ENCODE data around the gene CFAP221. TPM values are rescaled to one million over a fixed set of nuclear protein-coding genes. Genes with fewer than 3 reads are reported as not detected.

Gene CFAP221
- total RNA-seq, 1 donor from 2014 or later = 26.3 TPM

GRCh38 chr2:119684518-119684917 lies 140.3 kb downstream of the CFAP221 start:
- no peaks in the 10 kb centered on the region for H3K9me3 ChIP-seq
- H3K36me3 ChIP-seq = no peaks in the 10 kb centered on the region
- intact Hi-C loops (cut with DNase I) = no loop called here
- H3K27me3 ChIP-seq = no peaks in the 10 kb centered on the region
- DNase-seq (no peak), ATAC-seq (no peak)
- peaks cover 7% of the 10 kb centered on the region for H3K4me1 ChIP-seq
- TF ChIP-seq CTCF (IDR thresholded peaks at IDR 0.05) = no peak
- H3K27ac ChIP-seq = no peak overlapping the region
- H3K4me3 ChIP-seq = no peak overlapping the region

GRCh38 chr2:119688616-119689015 lies 144.4 kb downstream of the CFAP221 start:
- Histone ChIP-seq H3K4me3 (no peak overlapping the region), H3K4me1 (no peaks in the 10 kb centered on the region), H3K36me3 (no peaks in the 10 kb centered on the region), H3K27ac (no peak overlapping the region), H3K27me3 (no peaks in the 10 kb centered on the region), H3K9me3 (no peaks in the 10 kb centered on the region)
- intact Hi-C loops (cut with DNase I) = no loop called here
- TF ChIP-seq CTCF (IDR thresholded peaks at IDR 0.05) = no peak
- ATAC-seq (no peak), DNase-seq (no peak)

- Histone ChIP-seq H3K9me3 (no peaks in the 10 kb centered on the region), H3K27me3 (no peaks in the 10 kb centered on the region), H3K27ac (no peak overlapping the region), H3K36me3 (no peaks in the 10 kb centered on the region), H3K4me3 (no peak overlapping the region), H3K4me1 (no peaks in the 10 kb centered on the region)
- DNase-seq = no peak
- ATAC-seq = no peak
- intact Hi-C loops (cut with DNase I) = no loop called here
- TF ChIP-seq CTCF (IDR thresholded peaks at IDR 0.05) = no peak
Observed at GRCh38 chr2:119689218-119689617, 145.0 kb downstream of the CFAP221 start.

- ATAC-seq (no peak), DNase-seq (no peak)
- no peaks in the 10 kb centered on the region for H3K27me3 ChIP-seq
- H3K4me1 ChIP-seq = peaks cover 15% of the 10 kb centered on the region
- H3K4me3 ChIP-seq = no peak overlapping the region
- no peak for TF ChIP-seq CTCF (IDR thresholded peaks at IDR 0.05)
- intact Hi-C loops (cut with DNase I) = no loop called here
- H3K27ac ChIP-seq = no peak overlapping the region
- no peaks in the 10 kb centered on the region for H3K36me3 ChIP-seq
- H3K9me3 ChIP-seq = no peaks in the 10 kb centered on the region
Observed at GRCh38 chr2:119691189-119691588, 146.9 kb downstream of the CFAP221 start.

GRCh38 chr2:119691651-119692245 lies 147.5 kb downstream of the CFAP221 start:
- no peak for TF ChIP-seq CTCF (IDR thresholded peaks at IDR 0.05)
- H3K9me3 ChIP-seq = no peaks in the 10 kb centered on the region
- DNase-seq = no peak
- no peak overlapping the region for H3K4me3 ChIP-seq
- peaks cover 15% of the 10 kb centered on the region for H3K4me1 ChIP-seq
- no peak overlapping the region for H3K27ac ChIP-seq
- no peaks in the 10 kb centered on the region for H3K27me3 ChIP-seq
- intact Hi-C loops (cut with DNase I) = no loop called here
- no peak for ATAC-seq
- no peaks in the 10 kb centered on the region for H3K36me3 ChIP-seq

GRCh38 chr2:119692310-119692709 lies 148.1 kb downstream of the CFAP221 start:
- Histone ChIP-seq H3K4me3 (no peak overlapping the region), H3K4me1 (peaks cover 15% of the 10 kb centered on the region), H3K27me3 (no peaks in the 10 kb centered on the region), H3K27ac (no peak overlapping the region), H3K36me3 (no peaks in the 10 kb centered on the region), H3K9me3 (no peaks in the 10 kb centered on the region)
- ATAC-seq = no peak
- DNase-seq = no peak
- intact Hi-C loops (cut with DNase I) = no loop called here
- no peak for TF ChIP-seq CTCF (IDR thresholded peaks at IDR 0.05)

All from upper lobe of right lung (tissue), 1 donor.